ENCODE measurements around the gene CCDC68. TPM values are rescaled to one million over a fixed set of nuclear protein-coding genes. Genes with fewer than 3 reads are reported as not detected.

CCDC68 gene
- total and polyA plus RNA-seq, 2 of the 8 experiments (the other 6 are each of a cell fraction or from before 2014, with no cell fraction given) = 0.06 to 0.80 TPM

DNA sequence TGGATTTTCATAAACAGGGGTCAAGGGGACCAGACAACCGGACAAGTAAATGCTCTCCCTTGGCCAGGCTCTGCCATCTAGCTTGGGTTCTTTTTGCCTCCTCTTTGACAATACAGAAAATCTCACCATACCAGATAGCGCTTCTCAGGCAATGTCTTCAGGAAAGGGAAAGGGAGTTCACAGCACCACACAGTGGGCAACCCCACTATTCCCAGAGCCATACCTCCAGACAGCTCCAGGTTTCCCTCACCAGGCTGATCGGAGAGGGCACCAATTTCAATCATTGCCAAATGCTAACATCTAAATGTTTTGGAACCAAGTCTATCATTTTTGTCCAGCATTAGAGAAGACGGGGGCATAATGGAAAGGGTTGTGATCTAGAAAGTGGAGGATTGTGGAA, 28.1 kb downstream of the CCDC68 start:
- FAIRE-seq (no peak), DNase-seq (ENCODE audit: low read depth in 1 of 2, low spot score in 2 of 2) (no peak)
- Histone ChIP-seq H3K18ac (ENCODE audit: extremely low read depth, low read length) (no peak overlapping the region), H3K4me3 (ENCODE audit: extremely low read depth in 1 of 4, insufficient read depth in 2 of 4, low read depth in 3 of 4, low read length in 4 of 4) (no peak overlapping the region), H2BK12ac (ENCODE audit: low read depth, low read length) (no peak overlapping the region), H2AFZ (ENCODE audit: low read length) (no peak overlapping the region), H4K20me1 (replicated peaks in 1 of 2; ENCODE audit: control insufficient read depth in 1 of 2, insufficient read depth in 2 of 2, low read length in 2 of 2) (no peaks in the 10 kb centered on the region), H3K9me3 (ENCODE audit: insufficient read depth in 2 of 2, low read depth in 1 of 2, low read length in 1 of 2) (no peaks in the 10 kb centered on the region), H2BK120ac (replicated peaks; ENCODE audit: low read depth, low read length) (no peak overlapping the region), H4K8ac (ENCODE audit: extremely low read depth, insufficient read depth, low read length) (no peak overlapping the region), H2AK5ac (ENCODE audit: low read depth, low read length) (no peak overlapping the region), H3K23ac (ENCODE audit: insufficient read length) (no peak overlapping the region), H3K4ac (replicated peaks; ENCODE audit: insufficient read length, low read depth, low read length) (no peak overlapping the region), H3K14ac (ENCODE audit: insufficient read length) (no peak overlapping the region), H3K36me3 (ENCODE audit: control insufficient read depth in 2 of 4, insufficient read depth in 4 of 4, low read length in 3 of 4) (no peaks in the 10 kb centered on the region), H3K27ac (ENCODE audit: low read depth, low read length) (no peak overlapping the region), H2BK15ac (ENCODE audit: low read length) (no peak overlapping the region), H4K91ac (replicated peaks; ENCODE audit: insufficient read length, low read length) (no peak overlapping the region), H3K4me2 (ENCODE audit: insufficient read depth in 1 of 2, low read depth in 2 of 2, low read length in 2 of 2) (no peak overlapping the region), H3K23me2 (ENCODE audit: low read depth, low read length) (no peaks in the 10 kb centered on the region), H2BK20ac (ENCODE audit: low read length) (no peak overlapping the region), H3K79me1 (ENCODE audit: low read depth, low read length) (no peaks in the 10 kb centered on the region), H4K5ac (ENCODE audit: insufficient read length, low read depth, low read length) (no peak overlapping the region), H2BK5ac (ENCODE audit: low read depth, low read length) (no peak overlapping the region), H3K4me1 (replicated peaks in 1 of 4; ENCODE audit: control insufficient read depth in 3 of 4, insufficient read depth in 4 of 4, low read length in 3 of 4) (no peaks in the 10 kb centered on the region), H3K9ac (replicated peaks in 1 of 4; ENCODE audit: extremely low read depth in 1 of 4, low read depth in 3 of 4, low read length in 3 of 4) (no peak overlapping the region), H3K79me2 (ENCODE audit: control insufficient read depth in 1 of 2, insufficient read depth in 2 of 2, low read length in 2 of 2) (no peaks in the 10 kb centered on the region), H3K56ac (replicated peaks; ENCODE audit: insufficient read length, low read depth, low read length) (no peak overlapping the region), H3K27me3 (replicated peaks in 1 of 4; ENCODE audit: control insufficient read depth in 3 of 4, extremely low read depth in 1 of 4, insufficient read depth in 3 of 4, low read length in 3 of 4) (no peaks in the 10 kb centered on the region)
- 90% methylated on average over 4 of the region's 4 CpGs; no CpG with 5 or more reads in 1 of the 2 experiments for WGBS, 2 experiments (ENCODE audit: extremely low coverage in 1 of 2, insufficient coverage in 1 of 2, insufficient read length in 1 of 2, insufficient replicate concordance in 2 of 2, low coverage in 1 of 2, low lambda C conversion rate in 2 of 2, missing lambda C conversion rate in 1 of 2)
- ChIA-PET POLR2A (ENCODE audit: partially characterized antibody) (no interaction called here), CTCF (ENCODE audit: partially characterized antibody) (interaction anchor here (0.7 to 1.2 kb wide), 3 partner anchors 10 to 490 kb away, joined by 3 to 5 read pairs (median 3); no protein-coding TSS in a partner anchor)
- TF ChIP-seq RNF2 (IDR thresholded peaks at IDR 0.05; ENCODE audit: borderline replicate concordance, low read depth, low read length, missing control alignments, poor library complexity, severe bottlenecking) (no peak), POLR2AphosphoS5 (IDR thresholded peaks at IDR 0.05; ENCODE audit: low read depth, low read length) (no peak), SIRT6 (IDR thresholded peaks at IDR 0.05; ENCODE audit: low read length) (no peak), NRF1 (IDR thresholded peaks at IDR 0.05; ENCODE audit: low read depth, low read length) (no peak), SIX5 (IDR thresholded peaks at IDR 0.05; ENCODE audit: low read depth, low read length) (no peak), RAD21 (IDR thresholded peaks at IDR 0.05 in 1 of 2, conservative IDR thresholded peaks at IDR 0.05 in 1 of 2; ENCODE audit: low read depth in 2 of 2, low read length in 2 of 2) (peak; percentile 44 to 48; a peak in 3 of 4 replicates), SRF (IDR thresholded peaks at IDR 0.05; ENCODE audit: low read depth, low read length) (no peak)
- TF ChIP-seq, protein P1, sequence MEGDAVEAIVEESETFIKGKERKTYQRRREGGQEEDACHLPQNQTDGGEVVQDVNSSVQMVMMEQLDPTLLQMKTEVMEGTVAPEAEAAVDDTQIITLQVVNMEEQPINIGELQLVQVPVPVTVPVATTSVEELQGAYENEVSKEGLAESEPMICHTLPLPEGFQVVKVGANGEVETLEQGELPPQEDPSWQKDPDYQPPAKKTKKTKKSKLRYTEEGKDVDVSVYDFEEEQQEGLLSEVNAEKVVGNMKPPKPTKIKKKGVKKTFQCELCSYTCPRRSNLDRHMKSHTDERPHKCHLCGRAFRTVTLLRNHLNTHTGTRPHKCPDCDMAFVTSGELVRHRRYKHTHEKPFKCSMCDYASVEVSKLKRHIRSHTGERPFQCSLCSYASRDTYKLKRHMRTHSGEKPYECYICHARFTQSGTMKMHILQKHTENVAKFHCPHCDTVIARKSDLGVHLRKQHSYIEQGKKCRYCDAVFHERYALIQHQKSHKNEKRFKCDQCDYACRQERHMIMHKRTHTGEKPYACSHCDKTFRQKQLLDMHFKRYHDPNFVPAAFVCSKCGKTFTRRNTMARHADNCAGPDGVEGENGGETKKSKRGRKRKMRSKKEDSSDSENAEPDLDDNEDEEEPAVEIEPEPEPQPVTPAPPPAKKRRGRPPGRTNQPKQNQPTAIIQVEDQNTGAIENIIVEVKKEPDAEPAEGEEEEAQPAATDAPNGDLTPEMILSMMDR (IDR thresholded peaks at IDR 0.05; ENCODE audit: control extremely low read depth in 1 of 3, insufficient read depth in 1 of 3, low read depth in 1 of 3, low read length in 3 of 3) = peak in 2 of 3 experiments; percentile 11 to 31; a peak in 2 of 4 replicates
- TF ChIP-seq, protein P2, sequence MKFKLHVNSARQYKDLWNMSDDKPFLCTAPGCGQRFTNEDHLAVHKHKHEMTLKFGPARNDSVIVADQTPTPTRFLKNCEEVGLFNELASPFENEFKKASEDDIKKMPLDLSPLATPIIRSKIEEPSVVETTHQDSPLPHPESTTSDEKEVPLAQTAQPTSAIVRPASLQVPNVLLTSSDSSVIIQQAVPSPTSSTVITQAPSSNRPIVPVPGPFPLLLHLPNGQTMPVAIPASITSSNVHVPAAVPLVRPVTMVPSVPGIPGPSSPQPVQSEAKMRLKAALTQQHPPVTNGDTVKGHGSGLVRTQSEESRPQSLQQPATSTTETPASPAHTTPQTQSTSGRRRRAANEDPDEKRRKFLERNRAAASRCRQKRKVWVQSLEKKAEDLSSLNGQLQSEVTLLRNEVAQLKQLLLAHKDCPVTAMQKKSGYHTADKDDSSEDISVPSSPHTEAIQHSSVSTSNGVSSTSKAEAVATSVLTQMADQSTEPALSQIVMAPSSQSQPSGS (IDR thresholded peaks at IDR 0.05; ENCODE audit: low read length) = no peak

Measured in H1 (cell line).